OCI-LY1 (cell line): ENCODE measurements around the gene ADAMTS4.
A peak's percentile ranks its signal among the peaks of the same experiment; 100 is the strongest.
"Not testable (repeated sequence)": the region's sequence is repeated elsewhere in the genome, so short reads cannot be mapped to it uniquely, and the experiment has no call there.

ENCODE experiments used
- H2AFZ ChIP-seq: fragments of 200-600 bp; sonication (generic), shearing (Covaris generic); 2 replicates; pipeline ENCODE4 v1.6.0; 2014; ENCODE audit warnings: antibody characterized with exemption, mild to moderate bottlenecking, low read length
- H3F3A ChIP-seq: fragments of 200-600 bp; sonication (generic), shearing (Covaris generic); 2 replicates; pipeline ENCODE4 v1.6.0; 2014; ENCODE audit warnings: mild to moderate bottlenecking, antibody characterized with exemption, low read length, moderate library complexity; ENCODE audit not compliant: insufficient read depth
- H3K27ac ChIP-seq: fragments of 200-600 bp; sonication (generic); 2 replicates; pipeline ENCODE4 v1.5.1; 2014; ENCODE audit warnings: low read length, mixed run types, mild to moderate bottlenecking, low read depth; ENCODE audit not compliant: poor library complexity, severe bottlenecking
- H3K27me3 ChIP-seq: fragments of 200-600 bp; sonication (generic); 2 replicates; pipeline ENCODE4 v1.6.0; 2014; ENCODE audit warnings: antibody characterized with exemption, mild to moderate bottlenecking, low read length, moderate library complexity; ENCODE audit not compliant: insufficient read depth
- H3K36me3 ChIP-seq: fragments of 200-600 bp; sonication (generic); 2 replicates; pipeline ENCODE4 v1.6.1; 2014; ENCODE audit warnings: mild to moderate bottlenecking, antibody characterized with exemption, low read length, moderate library complexity, mixed read lengths; ENCODE audit not compliant: insufficient read depth
- H3K4me1 ChIP-seq: fragments of 200-600 bp; sonication (generic); 2 replicates; pipeline ENCODE4 v1.5.1; 2014; ENCODE audit warnings: mild to moderate bottlenecking, low read length, moderate library complexity; ENCODE audit not compliant: insufficient read depth, severe bottlenecking
- H3K4me2 ChIP-seq: fragments of 200-600 bp; sonication (generic), shearing (Covaris generic); 2 replicates; pipeline ENCODE4 v1.6.1; 2014; ENCODE audit warnings: low read length
- H3K4me3 ChIP-seq: fragments of 200-600 bp; sonication (generic); 2 replicates; pipeline ENCODE4 v1.5.1; 2014; ENCODE audit warnings: low read length, low read depth, mild to moderate bottlenecking, mixed read lengths; ENCODE audit not compliant: poor library complexity, severe bottlenecking
- H3K79me2 ChIP-seq: fragments of 200-600 bp; shearing (Covaris generic); 2 replicates; pipeline ENCODE4 v1.6.1; 2016; ENCODE audit warnings: mixed run types, low read length, mixed read lengths; ENCODE audit not compliant: insufficient read depth
- H3K9ac ChIP-seq: fragments of 200-600 bp; sonication (generic), shearing (Covaris generic); 2 replicates; pipeline ENCODE4 v1.6.1; 2014; ENCODE audit warnings: mild to moderate bottlenecking, low read length, mixed read lengths
- H3K9me2 ChIP-seq: fragments of 200-600 bp; sonication (generic), shearing (Covaris generic); 2 replicates; pipeline ENCODE4 v1.6.1; 2014; ENCODE audit warnings: low read depth, mild to moderate bottlenecking, low read length, mixed read lengths
- H3K9me3 ChIP-seq: fragments of 200-600 bp; shearing (Covaris generic); 2 replicates; pipeline ENCODE4 v1.6.1; 2014; ENCODE audit warnings: low read length, mixed read lengths
- H4K20me1 ChIP-seq: fragments of 200-600 bp; sonication (generic), shearing (Covaris generic); 2 replicates; pipeline ENCODE4 v1.6.0; 2016; ENCODE audit warnings: mild to moderate bottlenecking, low read length; ENCODE audit not compliant: insufficient read depth
- EZH2 ChIP-seq: fragments of 200-600 bp; sonication (generic), shearing (Covaris generic); IDR thresholded peaks from 2 replicates; pipeline ENCODE4 v1.8.0; 2017; ENCODE audit warnings: borderline replicate concordance, mixed run types, mild to moderate bottlenecking, antibody characterized with exemption, low read length, moderate library complexity, mixed read lengths
- TF ChIP-seq, protein P1 (sequence below): fragments of 200-600 bp; sonication (generic), shearing (Covaris generic); IDR thresholded peaks from 2 replicates; pipeline ENCODE4 v1.5.1; 2017; ENCODE audit warnings: mild to moderate bottlenecking, antibody characterized with exemption, low read length, moderate library complexity, mixed read lengths

ADAMTS4 gene

GRCh38 chr1:161225534-161226319 is 26.9 kb upstream of the ADAMTS4 start, which contains the start of gene TOMM40L:
TOMM40L (plus strand) TSS chr1:161226060; CDS start chr1:161226490, 430 bp downstream.
- Histone ChIP-seq H3K79me2 (no peaks in the 10 kb centered on the region), H3K27ac (peak within 1 kb of the TSS; percentile 28), H3K4me1 (peaks cover 24% of the 10 kb centered on the region), H3K4me2 (peak within 1 kb of the TSS; percentile 87), H3K9me3 (no peaks in the 10 kb centered on the region), H3K4me3 (peak within 1 kb of the TSS; percentile 74), H3K36me3 (peaks cover 30% of the 10 kb centered on the region), H3K27me3 (no peaks in the 10 kb centered on the region), H3K9me2 (no peaks in the 10 kb centered on the region), H3F3A (no peaks in the 10 kb centered on the region), H3K9ac (peak within 1 kb of the TSS; percentile 77), H2AFZ (peak within 1 kb of the TSS; percentile 15; the same call in 1 of the 2 replicates), H4K20me1 (no peaks in the 10 kb centered on the region)
- TF ChIP-seq, protein P1, sequence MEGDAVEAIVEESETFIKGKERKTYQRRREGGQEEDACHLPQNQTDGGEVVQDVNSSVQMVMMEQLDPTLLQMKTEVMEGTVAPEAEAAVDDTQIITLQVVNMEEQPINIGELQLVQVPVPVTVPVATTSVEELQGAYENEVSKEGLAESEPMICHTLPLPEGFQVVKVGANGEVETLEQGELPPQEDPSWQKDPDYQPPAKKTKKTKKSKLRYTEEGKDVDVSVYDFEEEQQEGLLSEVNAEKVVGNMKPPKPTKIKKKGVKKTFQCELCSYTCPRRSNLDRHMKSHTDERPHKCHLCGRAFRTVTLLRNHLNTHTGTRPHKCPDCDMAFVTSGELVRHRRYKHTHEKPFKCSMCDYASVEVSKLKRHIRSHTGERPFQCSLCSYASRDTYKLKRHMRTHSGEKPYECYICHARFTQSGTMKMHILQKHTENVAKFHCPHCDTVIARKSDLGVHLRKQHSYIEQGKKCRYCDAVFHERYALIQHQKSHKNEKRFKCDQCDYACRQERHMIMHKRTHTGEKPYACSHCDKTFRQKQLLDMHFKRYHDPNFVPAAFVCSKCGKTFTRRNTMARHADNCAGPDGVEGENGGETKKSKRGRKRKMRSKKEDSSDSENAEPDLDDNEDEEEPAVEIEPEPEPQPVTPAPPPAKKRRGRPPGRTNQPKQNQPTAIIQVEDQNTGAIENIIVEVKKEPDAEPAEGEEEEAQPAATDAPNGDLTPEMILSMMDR: peak; percentile 67
- TF ChIP-seq EZH2: no peak

- Histone ChIP-seq H3K27ac (no peak overlapping the region), H3K4me3 (peak overlapping the region; percentile 2), H4K20me1 (no peaks in the 10 kb centered on the region), H3K4me2 (peak overlapping the region; percentile 40), H3K9me3 (no peaks in the 10 kb centered on the region), H3F3A (no peaks in the 10 kb centered on the region), H3K9me2 (no peaks in the 10 kb centered on the region), H3K27me3 (no peaks in the 10 kb centered on the region), H3K4me1 (peaks cover 24% of the 10 kb centered on the region), H2AFZ (peak overlapping the region; percentile 15; the same call in 1 of the 2 replicates), H3K9ac (no peak overlapping the region; the same call in 1 of the 2 replicates), H3K36me3 (peaks cover 24% of the 10 kb centered on the region), H3K79me2 (no peaks in the 10 kb centered on the region)
- no peak for TF ChIP-seq EZH2
- TF ChIP-seq, protein P1: no peak
Observed at GRCh38 chr1:161225178-161225533, 26.3 kb upstream of the ADAMTS4 start.

DNA sequence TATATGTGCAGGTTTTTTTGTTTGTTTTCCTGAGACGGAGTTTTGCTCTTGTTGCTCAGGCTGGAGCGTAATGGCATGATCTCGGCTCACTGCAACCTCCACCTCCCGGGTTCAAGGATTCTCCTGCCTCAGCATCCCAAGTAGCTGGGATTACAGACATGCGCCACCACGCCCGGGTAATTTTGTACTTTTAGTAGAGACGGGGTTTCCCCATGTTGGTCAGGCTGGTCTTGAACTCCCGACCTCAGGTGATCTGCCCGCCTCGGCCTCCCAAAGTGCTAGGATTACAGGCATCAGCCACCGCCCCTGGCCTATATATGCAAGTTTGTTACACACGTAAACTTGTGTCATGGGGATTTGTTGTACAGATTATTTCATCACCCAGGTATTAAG is 25.8 kb upstream of the ADAMTS4 start:
- H3K9ac ChIP-seq, H4K20me1 ChIP-seq, H3K9me3 ChIP-seq, H3K27ac ChIP-seq, H3F3A ChIP-seq, H3K9me2 ChIP-seq, H3K27me3 ChIP-seq, H3K4me2 ChIP-seq, H2AFZ ChIP-seq, H3K79me2 ChIP-seq, H3K4me3 ChIP-seq: not testable (repeated sequence)
- Histone ChIP-seq H3K36me3 (peaks cover 20% of the 10 kb centered on the region), H3K4me1 (peaks cover 24% of the 10 kb centered on the region)
